ENCODE measurements around the gene ZNF227.
"Not testable (repeated sequence)": the region's sequence is repeated elsewhere in the genome, so short reads cannot be mapped to it uniquely, and the experiment has no call there.

- TF ChIP-seq CTCF (IDR thresholded peaks at IDR 0.05; ENCODE audit: poor library complexity, severe bottlenecking); EP300 (conservative IDR thresholded peaks at IDR 0.05; ENCODE audit: poor library complexity, severe bottlenecking); RAD21 (conservative IDR thresholded peaks at IDR 0.05); SMC3 (conservative IDR thresholded peaks at IDR 0.05; ENCODE audit: poor library complexity); REST (IDR thresholded peaks at IDR 0.05; ENCODE audit: borderline replicate concordance); POLR2AphosphoS5 (IDR thresholded peaks at IDR 0.05): not testable (repeated sequence)
These were observed 41.7 kb upstream of the ZNF227 start for GRCh38 chr19:44170660-44171059.
